HG03432 (cell line): ENCODE data around the gene ST3GAL6.
"Not testable (repeated sequence)": the region's sequence is repeated elsewhere in the genome, so short reads cannot be mapped to it uniquely, and the experiment has no call there.

ENCODE experiments used
- ATAC-seq: cut with Tn5 transposase; IDR thresholded peaks from one replicate; pipeline ENCODE4 v1.9.1; 2021; ENCODE audit warnings: mild to moderate bottlenecking, moderate library complexity; ENCODE audit not compliant: unreplicated experiment

The ST3GAL6 gene

GRCh38 chr3:98799479-98799878 lies 36.3 kb downstream of the ST3GAL6 start:
- no peak for ATAC-seq

GRCh38 chr3:98800401-98800800 lies 37.3 kb downstream of the ST3GAL6 start:
- ATAC-seq: no peak

- ATAC-seq: no peak
Measured at GRCh38 chr3:98801043-98801747, 38.1 kb downstream of the ST3GAL6 start.

- ATAC-seq: no peak
Measured at GRCh38 chr3:98805571-98805970, 42.4 kb downstream of the ST3GAL6 start.

- no peak for ATAC-seq
Measured at GRCh38 chr3:98806521-98806920, 43.4 kb downstream of the ST3GAL6 start.

- no peak for ATAC-seq
Measured at GRCh38 chr3:98807011-98807410, 43.9 kb downstream of the ST3GAL6 start.

- ATAC-seq: no peak
Measured at GRCh38 chr3:98807561-98807960, 44.4 kb downstream of the ST3GAL6 start.

- ATAC-seq: no peak
Measured at GRCh38 chr3:98808071-98808470, 44.9 kb downstream of the ST3GAL6 start.

GRCh38 chr3:98809557-98809956 lies 46.4 kb downstream of the ST3GAL6 start:
- no peak for ATAC-seq

GRCh38 chr3:98811048-98811447 lies 47.9 kb downstream of the ST3GAL6 start:
- no peak for ATAC-seq

GRCh38 chr3:98812851-98813374 lies 49.8 kb downstream of the ST3GAL6 start:
- ATAC-seq: peak; percentile 51

GRCh38 chr3:98814817-98815420 lies 51.8 kb downstream of the ST3GAL6 start:
- ATAC-seq: no peak

- ATAC-seq: peak; percentile 87
Measured at GRCh38 chr3:98817547-98818041, 54.5 kb downstream of the ST3GAL6 start.

GRCh38 chr3:98821063-98821462 lies 57.9 kb downstream of the ST3GAL6 start:
- ATAC-seq: no peak

GRCh38 chr3:98823791-98824190 lies 60.7 kb downstream of the ST3GAL6 start:
- ATAC-seq: no peak

- ATAC-seq: peak; percentile 56
Measured at GRCh38 chr3:98824256-98824655, 61.1 kb downstream of the ST3GAL6 start.

- ATAC-seq: no peak
Measured at GRCh38 chr3:98826126-98826525, 63.0 kb downstream of the ST3GAL6 start.

GRCh38 chr3:98827221-98827920 lies 64.2 kb downstream of the ST3GAL6 start:
- ATAC-seq: no peak

- ATAC-seq: no peak
Measured at GRCh38 chr3:98829246-98829832, 66.2 kb downstream of the ST3GAL6 start.

- not testable (repeated sequence) for ATAC-seq
Measured at GRCh38 chr3:98831060-98831459, 67.9 kb downstream of the ST3GAL6 start.

- no peak for ATAC-seq
Measured at GRCh38 chr3:98839846-98840245, 76.7 kb downstream of the ST3GAL6 start.
